ENCODE measurements around the gene ZSWIM8. TPM values are rescaled to one million over a fixed set of nuclear protein-coding genes. Genes with fewer than 3 reads are reported as not detected.
"Not testable (repeated sequence)": the region's sequence is repeated elsewhere in the genome, so short reads cannot be mapped to it uniquely, and the experiment has no call there.

ZSWIM8 gene
- total RNA-seq, 1 donor from 2014 or later: 125 TPM

- no peaks in the 10 kb centered on the region for H3K27me3 ChIP-seq (ENCODE audit: low read depth)
- TF ChIP-seq CTCF (IDR thresholded peaks at IDR 0.05): no peak
- DNase-seq: no peak
- H3K4me1 ChIP-seq: peaks cover 44% of the 10 kb centered on the region
- H3K27ac ChIP-seq: peak overlapping the region; percentile 92
- peak overlapping the region; percentile 95 for H3K4me3 ChIP-seq
- H3K36me3 ChIP-seq: peaks cover 37% of the 10 kb centered on the region
- ATAC-seq: peak; percentile 16 to 20
- no peaks in the 10 kb centered on the region for H3K9me3 ChIP-seq
- intact Hi-C loops (cut with DNase I): no loop called here
These were observed 3.9 kb upstream of the ZSWIM8 start for GRCh38 chr10:73781548-73781878.

- H3K9me3 ChIP-seq: no peaks in the 10 kb centered on the region
- TF ChIP-seq CTCF (IDR thresholded peaks at IDR 0.05): no peak
- peak within 1 kb of the TSS; percentile 95 for H3K4me3 ChIP-seq
- H3K27ac ChIP-seq: peak within 1 kb of the TSS; percentile 92
- DNase-seq (peak; percentile 95), ATAC-seq (peak; percentile 84 to 86)
- peaks cover 50% of the 10 kb centered on the region for H3K4me1 ChIP-seq
- no peaks in the 10 kb centered on the region for H3K27me3 ChIP-seq (ENCODE audit: low read depth)
- peaks cover 36% of the 10 kb centered on the region for H3K36me3 ChIP-seq
- intact Hi-C loops (cut with DNase I): no loop called here
These were observed 3.3 kb upstream of the ZSWIM8 start, which contains the start of gene CHCHD1 for GRCh38 chr10:73781879-73782748. TSS of gene CHCHD1 (plus strand) at chr10:73782048. CDS start at chr10:73782076, 28 bp downstream.

- H3K36me3 ChIP-seq: peaks cover 32% of the 10 kb centered on the region
- ATAC-seq: no peak
- TF ChIP-seq CTCF (IDR thresholded peaks at IDR 0.05): no peak
- H3K9me3 ChIP-seq: no peaks in the 10 kb centered on the region
- no peak for DNase-seq
- peak overlapping the region; percentile 95 for H3K4me3 ChIP-seq
- intact Hi-C loops (cut with DNase I): no loop called here
- H3K27ac ChIP-seq: peak overlapping the region; percentile 92
- H3K27me3 ChIP-seq (ENCODE audit: low read depth): no peaks in the 10 kb centered on the region
- peaks cover 56% of the 10 kb centered on the region for H3K4me1 ChIP-seq
These were observed 2.7 kb upstream of the ZSWIM8 start for GRCh38 chr10:73782749-73783085.

GRCh38 chr10:73785721-73786511 lies 510 bp downstream of the ZSWIM8 start:
- Histone ChIP-seq H3K27me3 (ENCODE audit: low read depth) (no peaks in the 10 kb centered on the region), H3K9me3 (no peaks in the 10 kb centered on the region), H3K4me1 (peaks cover 48% of the 10 kb centered on the region), H3K4me3 (peak overlapping the region; percentile 67), H3K27ac (peak overlapping the region; percentile 90), H3K36me3 (peaks cover 34% of the 10 kb centered on the region)
- DNase-seq: peak; percentile 73
- TF ChIP-seq CTCF (IDR thresholded peaks at IDR 0.05): no peak
- intact Hi-C loops (cut with DNase I): no loop called here
- peak; percentile 63 for ATAC-seq

- no peak for DNase-seq
- H3K4me1 ChIP-seq: peaks cover 44% of the 10 kb centered on the region
- ATAC-seq: no peak
- H3K36me3 ChIP-seq: peaks cover 40% of the 10 kb centered on the region
- H3K9me3 ChIP-seq: no peaks in the 10 kb centered on the region
- no peak for TF ChIP-seq CTCF (IDR thresholded peaks at IDR 0.05)
- peak overlapping the region; percentile 90 for H3K27ac ChIP-seq
- no peaks in the 10 kb centered on the region for H3K27me3 ChIP-seq (ENCODE audit: low read depth)
- peak overlapping the region; percentile 67 for H3K4me3 ChIP-seq
- intact Hi-C loops (cut with DNase I): no loop called here
These were observed 1.1 kb downstream of the ZSWIM8 start for GRCh38 chr10:73786512-73786885.

GRCh38 chr10:73787031-73787800 lies 1.8 kb downstream of the ZSWIM8 start:
- intact Hi-C loops (cut with DNase I); ATAC-seq; DNase-seq; H3K9me3 ChIP-seq; H3K27me3 ChIP-seq (ENCODE audit: low read depth): not testable (repeated sequence)
- H3K27ac ChIP-seq: peak overlapping the region; percentile 90
- H3K36me3 ChIP-seq: peaks cover 47% of the 10 kb centered on the region
- H3K4me1 ChIP-seq: peaks cover 44% of the 10 kb centered on the region
- peak overlapping the region; percentile 67 for H3K4me3 ChIP-seq

Data from lower lobe of right lung (tissue), 2 donors.